Gastroesophageal sphincter (tissue), 3 donors: ENCODE data around the gene MYH6.

ENCODE experiments used
- EP300 ChIP-seq: sonication (generic); formaldehyde crosslinking; IDR thresholded peaks from one replicate; pipeline ENCODE4 v1.6.1; 2017; ENCODE audit warnings: antibody characterized with exemption, mild to moderate bottlenecking
- POLR2A ChIP-seq, 2 donors: fragments of 450-650 bp; IDR thresholded peaks; one replicate each; pipeline ENCODE4 v1.6.1; 2017; ENCODE audit warnings: antibody characterized with exemption in 2 of 2, mild to moderate bottlenecking in 2 of 2, moderate library complexity in 1 of 2
- POLR2AphosphoS5 ChIP-seq: sonication (generic); formaldehyde crosslinking; IDR thresholded peaks from one replicate; pipeline ENCODE4 v1.6.1; 2017; ENCODE audit warnings: antibody characterized with exemption
- TF ChIP-seq, protein P1 (sequence below), 4 experiments: fragments of 200-600 bp in 2 of 4; fragments of 450-650 bp in 2 of 4; sonication (generic) in 1 of 4; IDR thresholded peaks; one replicate each; pipeline ENCODE4 v1.5.1; 2017 to 2019; ENCODE audit warnings: antibody characterized with exemption in 4 of 4, mild to moderate bottlenecking in 2 of 4, moderate library complexity in 2 of 4

DNA sequence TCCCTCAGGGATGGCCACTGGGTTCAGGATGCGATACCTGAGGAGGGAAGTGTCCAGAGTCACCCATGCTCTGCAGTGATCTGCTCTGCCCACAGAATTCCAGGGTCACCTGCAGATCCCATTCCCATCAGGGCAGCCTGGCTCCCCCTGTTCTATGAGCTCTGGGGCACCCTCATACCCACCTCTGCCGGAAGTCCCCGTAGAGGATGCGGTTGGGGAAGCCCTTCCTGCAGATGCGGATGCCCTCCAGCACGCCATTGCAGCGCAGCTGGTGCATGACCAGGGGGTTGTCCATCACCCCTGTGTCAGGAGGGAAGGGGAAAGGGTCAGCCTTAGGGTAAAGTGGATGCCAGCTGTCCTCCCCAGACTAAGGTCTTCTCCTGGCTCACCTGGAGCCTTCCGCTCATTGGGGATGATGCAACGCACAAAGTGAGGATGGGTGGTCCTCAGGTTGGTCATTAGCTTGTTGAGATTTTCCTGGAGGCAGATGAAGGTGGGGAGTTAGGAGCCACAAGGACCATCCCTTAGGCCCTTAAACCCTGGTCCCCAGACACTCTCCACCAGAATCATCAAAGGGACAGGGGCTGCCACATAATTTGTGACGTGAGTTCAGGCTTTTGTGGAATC lies 11.2 kb downstream of the MYH6 start:
- TF ChIP-seq POLR2A (IDR thresholded peaks at IDR 0.05): no peak
- TF ChIP-seq, protein P1, sequence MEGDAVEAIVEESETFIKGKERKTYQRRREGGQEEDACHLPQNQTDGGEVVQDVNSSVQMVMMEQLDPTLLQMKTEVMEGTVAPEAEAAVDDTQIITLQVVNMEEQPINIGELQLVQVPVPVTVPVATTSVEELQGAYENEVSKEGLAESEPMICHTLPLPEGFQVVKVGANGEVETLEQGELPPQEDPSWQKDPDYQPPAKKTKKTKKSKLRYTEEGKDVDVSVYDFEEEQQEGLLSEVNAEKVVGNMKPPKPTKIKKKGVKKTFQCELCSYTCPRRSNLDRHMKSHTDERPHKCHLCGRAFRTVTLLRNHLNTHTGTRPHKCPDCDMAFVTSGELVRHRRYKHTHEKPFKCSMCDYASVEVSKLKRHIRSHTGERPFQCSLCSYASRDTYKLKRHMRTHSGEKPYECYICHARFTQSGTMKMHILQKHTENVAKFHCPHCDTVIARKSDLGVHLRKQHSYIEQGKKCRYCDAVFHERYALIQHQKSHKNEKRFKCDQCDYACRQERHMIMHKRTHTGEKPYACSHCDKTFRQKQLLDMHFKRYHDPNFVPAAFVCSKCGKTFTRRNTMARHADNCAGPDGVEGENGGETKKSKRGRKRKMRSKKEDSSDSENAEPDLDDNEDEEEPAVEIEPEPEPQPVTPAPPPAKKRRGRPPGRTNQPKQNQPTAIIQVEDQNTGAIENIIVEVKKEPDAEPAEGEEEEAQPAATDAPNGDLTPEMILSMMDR (IDR thresholded peaks at IDR 0.05): no peak
- no peak for TF ChIP-seq EP300
- TF ChIP-seq POLR2AphosphoS5: no peak
